GM21528 (cell line): ENCODE data around the gene ANKRD6.
"Not testable (repeated sequence)": the region's sequence is repeated elsewhere in the genome, so short reads cannot be mapped to it uniquely, and the experiment has no call there.

Experiments
- ATAC-seq: cut with Tn5 transposase; IDR thresholded peaks from one replicate; pipeline ENCODE4 v1.9.1; 2021; ENCODE audit warnings: mild to moderate bottlenecking, moderate library complexity; ENCODE audit not compliant: unreplicated experiment, low FRiP score

The ANKRD6 gene

GRCh38 chr6:89590133-89590532 lies 157.2 kb downstream of the ANKRD6 start:
- no peak for ATAC-seq

- ATAC-seq, result no peak
Observed at GRCh38 chr6:89591745-89592144, 158.8 kb downstream of the ANKRD6 start.

- peak; percentile 81 for ATAC-seq
Observed at GRCh38 chr6:89596056-89596455, 163.1 kb downstream of the ANKRD6 start.

GRCh38 chr6:89596484-89596883 lies 163.5 kb downstream of the ANKRD6 start:
- ATAC-seq, result no peak

- ATAC-seq, result no peak
Observed at GRCh38 chr6:89597372-89597771, 164.4 kb downstream of the ANKRD6 start.

GRCh38 chr6:89597988-89598387 lies 165.0 kb downstream of the ANKRD6 start:
- ATAC-seq, result no peak

- ATAC-seq, result no peak
Observed at GRCh38 chr6:89599727-89600126, 166.8 kb downstream of the ANKRD6 start.

GRCh38 chr6:89602166-89602565 lies 169.2 kb downstream of the ANKRD6 start:
- no peak for ATAC-seq

- ATAC-seq, result no peak
Observed at GRCh38 chr6:89604653-89605052, 171.7 kb downstream of the ANKRD6 start.

- ATAC-seq, result no peak
Observed at GRCh38 chr6:89605861-89606260, 172.9 kb downstream of the ANKRD6 start.

GRCh38 chr6:89610149-89610642 lies 177.2 kb downstream of the ANKRD6 start:
- no peak for ATAC-seq

GRCh38 chr6:89611666-89612065 lies 178.7 kb downstream of the ANKRD6 start:
- ATAC-seq, result no peak

GRCh38 chr6:89612121-89612520 lies 179.2 kb downstream of the ANKRD6 start:
- no peak for ATAC-seq

- ATAC-seq, result no peak
Observed at GRCh38 chr6:89613790-89614189, 180.8 kb downstream of the ANKRD6 start.

GRCh38 chr6:89615882-89616281 lies 182.9 kb downstream of the ANKRD6 start:
- ATAC-seq, result no peak

- ATAC-seq, result no peak
Observed at GRCh38 chr6:89616531-89616930, 183.6 kb downstream of the ANKRD6 start.

GRCh38 chr6:89618026-89618425 lies 185.1 kb downstream of the ANKRD6 start:
- ATAC-seq, result no peak

- no peak for ATAC-seq
Observed at GRCh38 chr6:89619567-89619966, 186.6 kb downstream of the ANKRD6 start.

GRCh38 chr6:89623749-89624148 lies 190.8 kb downstream of the ANKRD6 start:
- no peak for ATAC-seq

- ATAC-seq, result no peak
Observed at GRCh38 chr6:89630488-89630887, 197.5 kb downstream of the ANKRD6 start.

- not testable (repeated sequence) for ATAC-seq
Observed at GRCh38 chr6:89636412-89636811, 203.5 kb downstream of the ANKRD6 start.

- no peak for ATAC-seq
Observed at GRCh38 chr6:89637960-89638319, 205.0 kb downstream of the ANKRD6 start.
